K562 (cell line): Measurements from ENCODE around the gene HMBS. TPM values are rescaled to one million over a fixed set of nuclear protein-coding genes. Genes with fewer than 3 reads are reported as not detected.
A peak's percentile ranks its signal among the peaks of the same experiment; 100 is the strongest.

Source experiments
- CBX8 ChIP-seq: fragments of 200-600 bp; sonication (generic); IDR thresholded peaks from 2 replicates; pipeline ENCODE4 v1.6.1; 2012; ENCODE audit warnings: borderline replicate concordance, mixed run types, low read depth, mild to moderate bottlenecking, moderate library complexity, mixed read lengths, low read length, control low read depth, inconsistent platforms; ENCODE audit not compliant: poor library complexity, severe bottlenecking; ENCODE audit errors: extremely low read depth
- CCNT2 ChIP-seq: IDR thresholded peaks from 2 replicates; pipeline ENCODE4 v1.6.1; 2011; ENCODE audit warnings: borderline replicate concordance, low read depth, mild to moderate bottlenecking, moderate library complexity, mixed read lengths, low read length; ENCODE audit not compliant: insufficient read length; ENCODE audit errors: extremely low read depth
- EWSR1 ChIP-seq: fragments of 450-650 bp; IDR thresholded peaks from 2 replicates; pipeline ENCODE4 v1.6.1; 2018; ENCODE audit warnings: borderline replicate concordance, mild to moderate bottlenecking, low read depth, moderate library complexity; ENCODE audit not compliant: partially characterized antibody
- HDAC1 ChIP-seq, 2 experiments: fragments of 450-650 bp; IDR thresholded peaks; 2 replicates each; pipeline ENCODE4 v1.6.1; 2016 to 2017; ENCODE audit warnings: inconsistent platforms in 1 of 2, mild to moderate bottlenecking in 1 of 2, moderate library complexity in 1 of 2
- HDGF ChIP-seq: fragments of 450-650 bp; IDR thresholded peaks from 2 replicates; pipeline ENCODE4 v1.6.1; 2016
- IRF2 ChIP-seq: sonication (generic); formaldehyde crosslinking; IDR thresholded peaks from 2 replicates; pipeline ENCODE4 v1.8.1; 2022; ENCODE audit warnings: mild to moderate bottlenecking, missing genetic modification reagents
- JUNB ChIP-seq: fragments of 450-650 bp; formaldehyde crosslinking; conservative IDR thresholded peaks from 2 replicates; pipeline ENCODE4 v1.4.0; 2020; ENCODE audit warnings: mild to moderate bottlenecking
- JUND ChIP-seq, 2 experiments: IDR thresholded peaks; 2 replicates in 1 of 2; 3 replicates in 1 of 2; pipeline ENCODE4 v1.6.1; 2011; ENCODE audit warnings: borderline replicate concordance in 2 of 2, low read depth in 2 of 2, low read length in 2 of 2, improper control_type of control experiment in 1 of 2, missing biosample characterization in 1 of 2, missing genetic modification characterization in 1 of 2, missing genetic modification reagents in 1 of 2
- MYNN ChIP-seq, 2 experiments: sonication (generic); formaldehyde crosslinking in 1 of 2; IDR thresholded peaks; 2 replicates each; pipeline versions ENCODE4 v1.5.0 to v1.6.1; 2016 to 2020; ENCODE audit warnings: antibody characterized with exemption in 1 of 2, missing genetic modification reagents in 1 of 2
- PBX2 ChIP-seq, 2 experiments: IDR thresholded peaks in 1 of 2; conservative IDR thresholded peaks in 1 of 2; 2 replicates each; pipeline ENCODE4 v1.6.1; 2016; ENCODE audit warnings: low read depth in 2 of 2, mild to moderate bottlenecking in 1 of 2, missing compliant biosample characterization in 1 of 2, missing genetic modification characterization in 1 of 2, moderate library complexity in 1 of 2
- PCBP2 ChIP-seq: fragments of 200-400 bp; formaldehyde crosslinking; IDR thresholded peaks from 2 replicates; pipeline ENCODE4 v1.6.1; 2018; ENCODE audit warnings: low read length, low read depth, mild to moderate bottlenecking, moderate library complexity; ENCODE audit not compliant: poor library complexity, severe bottlenecking
- PKNOX1 ChIP-seq: fragments of 450-650 bp; IDR thresholded peaks from 2 replicates; pipeline ENCODE4 v1.6.1; 2016
- SIN3B ChIP-seq: fragments of 450-650 bp; IDR thresholded peaks from 2 replicates; pipeline ENCODE4 v1.6.1; 2017; ENCODE audit warnings: low read depth, mild to moderate bottlenecking, moderate library complexity
- SNRNP70 ChIP-seq: fragments of 200-400 bp; formaldehyde crosslinking; optimal IDR thresholded peaks from 2 replicates; pipeline ENCODE3; 2017; ENCODE audit warnings: low read depth, low read length
- TBP ChIP-seq: optimal IDR thresholded peaks from 2 replicates; pipeline ENCODE3; 2011; ENCODE audit warnings: low read depth, low read length, improper control_type of control experiment
- ZC3H4 ChIP-seq: sonication (generic); formaldehyde crosslinking; IDR thresholded peaks from 2 replicates; pipeline ENCODE4 v1.9.0; 2021; ENCODE audit warnings: missing genetic modification reagents, borderline replicate concordance
- ZNF507 ChIP-seq: conservative IDR thresholded peaks from 2 replicates; pipeline ENCODE4 v1.6.1; 2017; ENCODE audit warnings: missing genetic modification characterization, missing compliant biosample characterization
- ZNF561 ChIP-seq: fragments of 450-650 bp; formaldehyde crosslinking; conservative IDR thresholded peaks from 2 replicates; pipeline ENCODE4 v1.4.0; 2020; ENCODE audit warnings: mild to moderate bottlenecking, moderate library complexity
- ZNF586 ChIP-seq: fragments of 450-650 bp; formaldehyde crosslinking; conservative IDR thresholded peaks from 2 replicates; pipeline ENCODE4 v1.4.0; 2020; ENCODE audit warnings: mild to moderate bottlenecking, moderate library complexity
- ZNF75A ChIP-seq: fragments of 450-650 bp; formaldehyde crosslinking; IDR thresholded peaks from 2 replicates; pipeline ENCODE4 v1.4.0; 2020; ENCODE audit warnings: mild to moderate bottlenecking
- polyA plus RNA-seq, 8 experiments: library from polyadenylated mRNA; depleted of rRNA in 4 of 8; stranded (reverse) in 5 of 8; unstranded in 3 of 8; fragments of >200 nt; fragmentation: Nextera tagmentation in 2 of 8; fragmentation: Illumina TruSeq in 1 of 8; extraction: Ambion mirVana in 2 of 8; extraction: Trizol in 1 of 8; gene quantifications; 2 replicates each; pipeline versions ENCODE4 v1.2.1 to v1.2.3, GENCODE V29; 2011 to 2014; ENCODE audit warnings: inconsistent platforms in 1 of 8, missing spikeins in 1 of 8
- total RNA-seq, 7 experiments: library from RNA; depleted of rRNA in 6 of 7; stranded (reverse); fragments of >200 nt in 6 of 7; fragmentation: Illumina TruSeq in 2 of 7; extraction: Trizol in 2 of 7; gene quantifications; 2 replicates each; pipeline versions ENCODE4 v1.2.1 to v1.2.3, GENCODE V29; 2011 to 2021; ENCODE audit warnings: low replicate concordance in 1 of 7
- TF ChIP-seq, protein P1 (sequence below): fragments of 450-650 bp; IDR thresholded peaks from 2 replicates; pipeline ENCODE4 v1.6.1; 2018; ENCODE audit warnings: mild to moderate bottlenecking, low read depth; ENCODE audit not compliant: partially characterized antibody

HMBS gene
- total and polyA plus RNA-seq, 9 of the 15 experiments (the other 6 are each of a cell fraction or from before 2014, with no cell fraction given): 56.9 to 385 (median 286) TPM

- TF ChIP-seq PBX2 (CRISPR knock-in tag; IDR thresholded peaks at IDR 0.05; ENCODE audit: low read depth) (no peak; the same call in 1 of the 2 replicates), PBX2 (tag; conservative IDR thresholded peaks at IDR 0.05; ENCODE audit: low read depth) (peak; percentile 85), HDAC1 (IDR thresholded peaks at IDR 0.05) (peak in 1 of 2 experiments; percentile 76; a peak in 1 of 4 replicates), JUND (IDR thresholded peaks at IDR 0.05; ENCODE audit: borderline replicate concordance, low read depth, low read length) (peak; percentile 63; the same call in 1 of the 2 replicates), JUND (tag; IDR thresholded peaks at IDR 0.05; ENCODE audit: borderline replicate concordance, low read depth, low read length) (peak; percentile 43; the same call in 2 of the 3 replicates), SIN3B (no peak), PCBP2 (no peak), ZNF507 (no peak), ZNF75A (CRISPR knock-in tag) (no peak), EWSR1 (no peak), SNRNP70 (no peak), JUNB (CRISPR knock-in tag) (no peak), PKNOX1 (peak; percentile 97), CCNT2 (no peak), CBX8 (no peak), IRF2 (CRISPR knock-in tag) (no peak), ZNF561 (CRISPR knock-in tag) (no peak), MYNN (IDR thresholded peaks at IDR 0.05) (no peak), MYNN (CRISPR knock-in tag; IDR thresholded peaks at IDR 0.05) (no peak), ZNF586 (CRISPR knock-in tag) (no peak), HDGF (no peak), ZC3H4 (no peak), TBP (no peak)
- TF ChIP-seq, protein P1, sequence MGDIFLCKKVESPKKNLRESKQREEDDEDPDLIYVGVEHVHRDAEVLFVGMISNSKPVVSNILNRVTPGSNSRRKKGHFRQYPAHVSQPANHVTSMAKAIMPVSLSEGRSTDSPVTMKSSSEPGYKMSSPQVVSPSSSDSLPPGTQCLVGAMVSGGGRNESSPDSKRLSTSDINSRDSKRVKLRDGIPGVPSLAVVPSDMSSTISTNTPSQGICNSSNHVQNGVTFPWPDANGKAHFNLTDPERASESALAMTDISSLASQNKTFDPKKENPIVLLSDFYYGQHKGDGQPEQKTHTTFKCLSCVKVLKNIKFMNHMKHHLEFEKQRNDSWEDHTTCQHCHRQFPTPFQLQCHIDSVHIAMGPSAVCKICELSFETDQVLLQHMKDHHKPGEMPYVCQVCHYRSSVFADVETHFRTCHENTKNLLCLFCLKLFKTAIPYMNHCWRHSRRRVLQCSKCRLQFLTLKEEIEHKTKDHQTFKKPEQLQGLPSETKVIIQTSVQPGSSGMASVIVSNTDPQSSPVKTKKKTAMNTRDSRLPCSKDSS: no peak
These were observed 23.6 kb downstream of the HMBS start (continued) for GRCh38 chr11:119108146-119108856.
